BLaER1 (cell line): ENCODE results near the gene SLC9B2.

ENCODE experiments used
- H3K27ac ChIP-seq: shearing (Covaris generic); formaldehyde crosslinking; 2 replicates; pipeline ENCODE4 v1.8.1; 2022
- H3K27me3 ChIP-seq: shearing (Covaris generic); formaldehyde crosslinking; 2 replicates; pipeline ENCODE4 v1.8.1; 2022
- H3K36me3 ChIP-seq: shearing (Covaris generic); formaldehyde crosslinking; 2 replicates; pipeline ENCODE4 v1.8.1; 2022
- H3K4me1 ChIP-seq: shearing (Covaris generic); formaldehyde crosslinking; 2 replicates; pipeline ENCODE4 v1.8.1; 2022
- H3K4me2 ChIP-seq: shearing (Covaris generic); formaldehyde crosslinking; 2 replicates; pipeline ENCODE4 v1.8.1; 2022
- H3K4me3 ChIP-seq: shearing (Covaris generic); formaldehyde crosslinking; 2 replicates; pipeline ENCODE4 v1.8.1; 2022
- H3K9ac ChIP-seq: shearing (Covaris generic); formaldehyde crosslinking; 2 replicates; pipeline ENCODE4 v1.8.1; 2022
- H3K9me3 ChIP-seq: shearing (Covaris generic); formaldehyde crosslinking; 2 replicates; pipeline ENCODE4 v1.8.1; 2022
- H4K20me1 ChIP-seq: shearing (Covaris generic); formaldehyde crosslinking; 2 replicates; pipeline ENCODE4 v1.8.1; 2022
- Cebpa-rat ChIP-seq: shearing (Covaris generic); IDR thresholded peaks from 2 replicates; pipeline ENCODE4 v1.8.1; 2022

The SLC9B2 gene

GRCh38 chr4:103099691-103100392 lies 23.3 kb upstream of the SLC9B2 start, which contains the start of gene BDH2:
Gene BDH2, minus strand, starts transcription at chr4:103099834. Its CDS starts 3,580 bp downstream, at chr4:103096254.
- peak within 1 kb of the TSS; percentile 81 for H3K9ac ChIP-seq
- H3K27ac ChIP-seq, result peak within 1 kb of the TSS; percentile 77
- H4K20me1 ChIP-seq, result no peaks in the 10 kb centered on the region
- H3K4me2 ChIP-seq, result peak within 1 kb of the TSS; percentile 93
- no peaks in the 10 kb centered on the region for H3K27me3 ChIP-seq
- H3K4me1 ChIP-seq, result peaks cover 16% of the 10 kb centered on the region
- peak within 1 kb of the TSS; percentile 68 for H3K4me3 ChIP-seq
- no peak for TF ChIP-seq Cebpa-rat
- no peaks in the 10 kb centered on the region; the same call in 1 of the 2 replicates for H3K36me3 ChIP-seq
- no peaks in the 10 kb centered on the region for H3K9me3 ChIP-seq

DNA sequence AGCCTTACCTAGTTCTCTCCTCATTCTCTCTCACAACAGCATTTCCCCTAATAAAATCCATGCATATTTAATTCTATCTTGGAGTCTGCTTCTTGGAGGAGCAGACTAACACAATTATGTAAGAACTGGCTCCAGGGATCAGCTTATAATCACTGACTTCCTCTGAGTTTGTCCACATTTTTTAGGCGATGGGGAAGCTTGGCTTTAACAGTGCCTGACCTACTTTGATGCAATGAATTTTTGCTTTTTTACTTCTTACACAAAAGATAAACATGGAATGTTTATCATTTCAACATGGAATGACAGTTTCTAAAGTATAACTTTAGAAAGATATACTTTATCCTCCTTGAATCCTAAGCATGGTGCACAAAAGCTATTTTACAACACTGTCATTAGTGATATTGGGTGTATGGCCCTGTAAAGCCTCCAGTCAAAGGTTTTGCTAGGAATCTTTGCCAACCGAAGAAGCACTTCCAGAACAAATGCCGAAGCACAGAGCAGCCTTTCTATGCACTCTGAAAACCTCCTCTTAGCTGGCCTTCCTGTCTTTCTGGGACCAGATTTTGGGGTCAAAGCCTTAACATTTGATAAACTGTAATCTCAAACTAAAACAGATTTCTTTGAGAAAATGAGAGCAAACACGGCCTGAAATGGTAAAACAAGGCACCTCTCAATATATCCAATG lies 22.3 kb upstream of the SLC9B2 start:
- H3K9me3 ChIP-seq, result no peaks in the 10 kb centered on the region
- peaks cover 16% of the 10 kb centered on the region for H3K4me1 ChIP-seq
- H3K4me2 ChIP-seq, result peak overlapping the region; percentile 93
- no peaks in the 10 kb centered on the region for H3K36me3 ChIP-seq
- H3K27ac ChIP-seq, result peak overlapping the region; percentile 77
- peak overlapping the region; percentile 68 for H3K4me3 ChIP-seq
- no peaks in the 10 kb centered on the region for H4K20me1 ChIP-seq
- H3K9ac ChIP-seq, result peak overlapping the region; percentile 81
- no peak for TF ChIP-seq Cebpa-rat
- no peaks in the 10 kb centered on the region for H3K27me3 ChIP-seq

DNA sequence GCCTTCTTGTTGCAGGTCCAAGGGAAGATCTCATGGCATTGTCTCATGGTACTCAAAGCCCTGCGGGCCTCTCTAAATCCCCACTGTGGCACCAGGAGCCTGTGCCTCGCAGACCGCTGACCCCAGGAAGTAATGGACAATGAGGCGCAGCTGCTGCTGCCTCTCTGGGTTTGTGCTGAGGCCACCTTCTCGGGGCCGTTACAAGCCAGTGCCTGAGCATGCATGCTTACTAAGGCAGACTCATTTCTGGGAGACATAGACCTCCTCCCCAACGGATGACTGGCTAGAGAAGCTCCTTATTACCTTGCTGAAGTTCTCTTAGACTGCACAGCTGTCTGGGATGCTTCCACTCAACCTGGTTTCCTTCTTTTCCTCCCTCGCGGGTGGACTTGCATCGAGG lies 21.8 kb upstream of the SLC9B2 start:
- peak overlapping the region; percentile 93 for H3K4me2 ChIP-seq
- peak overlapping the region; percentile 68; the same call in 1 of the 2 replicates for H3K4me3 ChIP-seq
- H3K4me1 ChIP-seq, result peaks cover 16% of the 10 kb centered on the region

DNA sequence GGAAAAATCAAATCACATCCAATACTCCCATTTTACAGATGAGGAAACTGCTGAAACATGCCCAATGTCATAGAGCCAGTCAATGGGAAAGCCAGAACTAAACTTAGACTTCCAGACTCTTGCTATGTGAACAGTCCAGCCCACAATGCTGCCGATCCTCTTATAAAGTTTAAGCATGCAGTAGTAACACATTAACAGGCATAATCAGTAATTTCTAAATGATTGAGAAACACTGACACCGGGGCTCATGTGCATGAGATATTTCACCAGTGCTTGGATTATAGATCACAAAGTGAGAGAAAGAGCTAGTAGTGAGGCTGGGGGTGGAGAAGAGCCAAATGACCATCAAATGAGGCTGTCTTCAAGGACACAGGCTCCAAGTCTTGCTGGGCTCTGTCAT lies 20.6 kb upstream of the SLC9B2 start:
- Histone ChIP-seq H3K27me3 (no peaks in the 10 kb centered on the region), H3K9me3 (no peaks in the 10 kb centered on the region), H3K4me3 (no peak overlapping the region), H3K27ac (no peak overlapping the region), H4K20me1 (no peaks in the 10 kb centered on the region), H3K4me2 (no peak overlapping the region), H3K36me3 (no peaks in the 10 kb centered on the region), H3K4me1 (peaks cover 23% of the 10 kb centered on the region), H3K9ac (no peak overlapping the region)
- no peak for TF ChIP-seq Cebpa-rat

More for the DNA sequence above, 21.8 kb upstream of the SLC9B2 start:
- H4K20me1 ChIP-seq, result no peaks in the 10 kb centered on the region
- H3K9me3 ChIP-seq, result no peaks in the 10 kb centered on the region
- no peaks in the 10 kb centered on the region for H3K27me3 ChIP-seq
- H3K9ac ChIP-seq, result peak overlapping the region; percentile 81
- no peaks in the 10 kb centered on the region for H3K36me3 ChIP-seq
- no peak for TF ChIP-seq Cebpa-rat
- H3K27ac ChIP-seq, result no peak overlapping the region

DNA sequence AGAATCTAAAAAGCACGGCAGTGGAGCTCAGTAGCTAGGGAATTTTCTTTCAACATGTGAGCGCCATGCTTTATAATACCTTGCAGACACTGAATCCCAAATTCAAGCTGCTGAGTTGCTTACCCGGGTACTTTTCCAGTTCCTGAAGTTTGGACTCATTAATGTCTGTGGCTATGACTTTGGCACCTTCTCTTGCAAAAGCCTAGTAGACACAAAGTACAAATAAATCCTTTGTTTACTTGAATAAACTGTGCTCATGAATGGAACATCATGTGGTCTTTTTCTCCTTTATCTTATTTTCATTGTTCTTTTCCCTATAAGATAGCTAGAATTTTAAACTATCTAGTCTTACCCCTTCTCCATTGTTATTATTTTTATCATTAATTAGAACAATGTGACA lies 18.5 kb upstream of the SLC9B2 start:
- peaks cover 11% of the 10 kb centered on the region for H3K36me3 ChIP-seq
- no peak overlapping the region for H3K9ac ChIP-seq
- H3K27ac ChIP-seq, result no peak overlapping the region
- H4K20me1 ChIP-seq, result no peaks in the 10 kb centered on the region
- H3K4me2 ChIP-seq, result no peak overlapping the region
- H3K4me3 ChIP-seq, result no peak overlapping the region
- H3K9me3 ChIP-seq, result no peaks in the 10 kb centered on the region
- H3K4me1 ChIP-seq, result peaks cover 32% of the 10 kb centered on the region
- TF ChIP-seq Cebpa-rat, result no peak
- H3K27me3 ChIP-seq, result no peaks in the 10 kb centered on the region

- H3K4me2 ChIP-seq, result peak overlapping the region; percentile 26; the same call in 1 of the 2 replicates
- no peak for TF ChIP-seq Cebpa-rat
- H4K20me1 ChIP-seq, result no peaks in the 10 kb centered on the region
- H3K9me3 ChIP-seq, result no peaks in the 10 kb centered on the region
- no peak overlapping the region for H3K27ac ChIP-seq
- H3K36me3 ChIP-seq, result peaks cover 39% of the 10 kb centered on the region
- 0 out of 2 replicates have a peak overlapping the region, but pooled peaks have one; percentile 6 for H3K9ac ChIP-seq
- H3K27me3 ChIP-seq, result no peaks in the 10 kb centered on the region
- no peak overlapping the region for H3K4me3 ChIP-seq
- H3K4me1 ChIP-seq, result peaks cover 16% of the 10 kb centered on the region; the same call in 1 of the 2 replicates
Measured at GRCh38 chr4:103092245-103092644, 15.7 kb upstream of the SLC9B2 start.

DNA sequence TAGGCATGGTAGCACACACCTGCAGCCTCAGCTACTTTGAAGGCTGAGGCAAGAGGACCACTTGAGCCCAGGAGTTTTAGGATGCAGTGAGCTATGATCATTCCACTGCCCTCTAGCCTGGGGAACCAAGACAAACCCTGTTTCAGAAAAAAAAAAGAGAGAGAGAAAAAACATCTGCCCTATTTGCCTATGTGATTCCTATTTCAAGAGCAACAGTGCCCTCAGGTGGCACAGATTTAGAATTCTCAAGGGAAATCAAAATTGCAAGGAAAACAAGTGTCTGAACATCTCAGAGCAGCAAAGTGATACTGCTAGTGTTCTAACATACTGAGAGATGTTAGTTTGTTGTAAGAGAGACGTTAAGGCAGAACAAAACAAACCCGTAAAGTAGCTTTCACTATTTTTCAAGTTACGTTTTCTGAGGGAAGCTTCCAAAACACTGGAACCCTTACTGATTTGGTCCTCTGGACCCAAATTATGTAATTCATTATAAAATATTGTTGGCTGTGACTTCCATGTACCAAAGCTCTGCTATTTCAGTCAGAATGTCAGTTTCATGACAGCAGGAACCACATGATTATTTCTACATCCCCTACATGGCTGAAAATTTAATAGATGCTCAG lies 15.2 kb upstream of the SLC9B2 start:
- Histone ChIP-seq H4K20me1 (no peaks in the 10 kb centered on the region), H3K4me1 (peaks cover 16% of the 10 kb centered on the region; the same call in 1 of the 2 replicates), H3K36me3 (peaks cover 44% of the 10 kb centered on the region), H3K27ac (no peak overlapping the region), H3K4me2 (no peak overlapping the region), H3K9ac (no peak overlapping the region), H3K4me3 (no peak overlapping the region), H3K27me3 (no peaks in the 10 kb centered on the region), H3K9me3 (no peaks in the 10 kb centered on the region)
- TF ChIP-seq Cebpa-rat, result no peak

- no peak overlapping the region for H3K27ac ChIP-seq
- no peaks in the 10 kb centered on the region for H3K9me3 ChIP-seq
- peaks cover 16% of the 10 kb centered on the region; the same call in 1 of the 2 replicates for H3K4me1 ChIP-seq
- no peak overlapping the region for H3K4me3 ChIP-seq
- peaks cover 66% of the 10 kb centered on the region for H3K36me3 ChIP-seq
- H3K9ac ChIP-seq, result no peak overlapping the region
- H4K20me1 ChIP-seq, result no peaks in the 10 kb centered on the region
- no peaks in the 10 kb centered on the region for H3K27me3 ChIP-seq
- H3K4me2 ChIP-seq, result no peak overlapping the region
- no peak for TF ChIP-seq Cebpa-rat
Measured at GRCh38 chr4:103089481-103089880, 12.9 kb upstream of the SLC9B2 start.

- Histone ChIP-seq H3K9me3 (no peaks in the 10 kb centered on the region), H3K36me3 (peaks cover 81% of the 10 kb centered on the region), H3K9ac (no peak overlapping the region), H3K4me1 (peaks cover 3% of the 10 kb centered on the region; the same call in 1 of the 2 replicates), H3K27me3 (no peaks in the 10 kb centered on the region), H4K20me1 (no peaks in the 10 kb centered on the region), H3K4me3 (no peak overlapping the region), H3K27ac (no peak overlapping the region), H3K4me2 (no peak overlapping the region)
- no peak for TF ChIP-seq Cebpa-rat
Measured at GRCh38 chr4:103086551-103086950, 10.0 kb upstream of the SLC9B2 start.
